Measurements from ENCODE around the gene NR4A3.

- TF ChIP-seq CTCF (conservative IDR thresholded peaks at IDR 0.05; ENCODE audit: low read length), result no peak
- TF ChIP-seq EZH2phosphoT487 (IDR thresholded peaks at IDR 0.05; ENCODE audit: borderline replicate concordance, low read depth, low read length), result no peak
These were observed 43.4 kb upstream of the NR4A3 start for GRCh38 chr9:99778308-99778707.
